GM19395 (cell line): ENCODE data around the gene TMC2.

ENCODE experiments used
- ATAC-seq: cut with Tn5 transposase; IDR thresholded peaks from one replicate; pipeline ENCODE4 v1.9.1; 2021; ENCODE audit warnings: mild to moderate bottlenecking, moderate library complexity; ENCODE audit not compliant: unreplicated experiment

Gene TMC2

GRCh38 chr20:2576317-2576727 is 39.9 kb downstream of the TMC2 start:
- ATAC-seq = no peak

DNA sequence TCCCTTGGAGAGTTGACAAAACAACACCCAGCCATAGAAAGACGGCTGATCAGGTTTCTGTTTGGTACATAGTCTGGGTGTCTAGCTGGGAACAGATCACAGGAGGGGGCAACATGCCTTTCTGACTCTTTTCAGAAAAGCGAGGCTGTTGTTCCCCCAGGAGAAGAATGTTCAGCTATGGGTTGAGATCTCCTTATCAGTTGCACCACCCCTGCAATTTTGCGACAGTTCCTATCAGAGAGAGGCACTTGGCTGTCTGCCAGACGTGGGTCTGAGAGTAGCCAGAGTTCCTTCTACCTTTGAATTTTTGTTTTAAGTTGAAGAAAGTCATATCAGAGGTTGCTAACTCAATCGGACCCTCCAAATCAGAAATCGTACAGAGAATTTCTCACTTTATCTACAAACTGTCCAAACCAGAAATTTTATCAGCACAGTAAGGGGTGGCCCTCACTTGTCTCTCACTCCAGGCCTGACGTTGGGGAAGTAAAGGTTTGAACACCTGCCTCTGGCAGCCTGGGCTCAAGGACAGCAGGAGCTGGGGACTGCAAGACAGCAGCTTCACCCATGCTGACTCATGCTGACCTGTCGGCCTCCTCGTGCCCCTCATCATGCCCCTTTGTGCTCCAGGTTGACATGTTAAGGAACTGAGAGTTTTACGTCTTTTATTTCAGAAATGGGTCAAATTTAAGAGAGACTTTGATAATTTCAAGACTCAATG is 42.3 kb downstream of the TMC2 start:
- no peak for ATAC-seq

- ATAC-seq = no peak
Measured at GRCh38 chr20:2585811-2586210, 49.4 kb downstream of the TMC2 start.

GRCh38 chr20:2593756-2594155 is 57.4 kb downstream of the TMC2 start:
- no peak for ATAC-seq

- ATAC-seq = no peak
Measured at GRCh38 chr20:2595076-2595475, 58.7 kb downstream of the TMC2 start.

- no peak for ATAC-seq
Measured at GRCh38 chr20:2596673-2597279, 60.4 kb downstream of the TMC2 start.

GRCh38 chr20:2599288-2600006 is 63.1 kb downstream of the TMC2 start:
- no peak for ATAC-seq

DNA sequence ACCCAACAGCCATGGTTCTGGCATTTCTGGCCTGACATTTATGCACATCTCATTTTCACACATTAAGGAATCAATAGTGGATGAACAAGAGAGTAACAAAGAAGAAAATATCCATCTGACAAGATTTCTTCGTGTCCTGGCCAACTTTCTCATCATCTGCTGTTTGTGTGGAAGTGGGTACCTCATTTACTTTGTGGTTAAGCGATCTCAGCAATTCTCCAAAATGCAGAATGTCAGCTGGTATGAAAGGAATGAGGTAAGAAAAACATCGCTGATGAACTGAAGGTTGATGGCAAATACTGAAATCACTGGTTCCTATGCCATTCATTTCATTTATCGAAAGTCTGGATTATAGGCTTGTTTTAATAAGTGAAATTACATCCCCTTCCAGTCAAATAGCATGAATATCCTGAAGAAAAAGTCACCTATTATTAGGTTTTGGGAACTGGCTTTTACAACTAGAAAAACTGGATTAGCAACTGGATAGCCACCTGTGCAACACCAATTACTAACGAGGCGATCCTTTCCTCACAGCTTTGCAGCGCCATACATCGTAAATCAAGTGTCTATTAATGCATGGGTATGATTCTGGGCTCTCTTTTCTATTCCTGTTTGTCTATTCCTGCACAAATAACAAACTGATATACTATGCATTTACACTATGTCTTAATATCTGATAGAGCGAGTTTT is 65.8 kb downstream of the TMC2 start:
- ATAC-seq = no peak

- no peak for ATAC-seq
Measured at GRCh38 chr20:2602746-2603145, 66.4 kb downstream of the TMC2 start.

DNA sequence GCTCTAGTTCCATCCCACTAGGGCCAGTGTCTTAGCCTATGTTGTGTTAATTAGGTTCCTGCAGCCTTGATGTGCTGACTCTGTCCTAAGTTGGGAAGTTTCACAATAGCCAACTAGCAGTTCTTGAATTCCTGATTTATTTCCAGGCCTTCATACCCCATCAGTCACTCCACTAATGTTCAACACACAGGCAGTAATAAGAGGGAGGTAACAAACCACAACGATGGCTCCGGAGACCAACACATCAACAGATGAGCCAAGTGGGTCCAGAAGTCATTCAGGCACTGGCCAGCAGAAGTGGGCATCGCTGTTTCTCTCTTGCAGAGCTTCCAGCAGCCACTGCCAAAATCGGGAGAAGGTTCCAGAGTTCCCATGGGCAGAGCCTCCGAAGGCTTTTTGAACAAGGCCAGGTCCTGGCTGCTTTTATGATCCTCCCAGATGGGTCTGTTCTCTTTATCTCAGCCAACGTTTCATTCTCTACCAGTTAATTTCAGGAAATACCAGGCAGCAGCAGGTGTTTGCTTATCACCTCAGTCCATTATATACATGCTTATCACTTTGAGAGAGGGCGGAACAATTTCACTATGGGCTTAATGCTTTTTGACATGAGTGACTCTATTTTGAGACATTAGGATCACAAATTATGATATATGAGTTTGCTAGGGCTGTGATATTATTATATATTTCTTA is 67.6 kb downstream of the TMC2 start:
- no peak for ATAC-seq

GRCh38 chr20:2604506-2604835 is 68.1 kb downstream of the TMC2 start:
- no peak for ATAC-seq

- ATAC-seq = no peak
Measured at GRCh38 chr20:2606507-2607006, 70.2 kb downstream of the TMC2 start.

DNA sequence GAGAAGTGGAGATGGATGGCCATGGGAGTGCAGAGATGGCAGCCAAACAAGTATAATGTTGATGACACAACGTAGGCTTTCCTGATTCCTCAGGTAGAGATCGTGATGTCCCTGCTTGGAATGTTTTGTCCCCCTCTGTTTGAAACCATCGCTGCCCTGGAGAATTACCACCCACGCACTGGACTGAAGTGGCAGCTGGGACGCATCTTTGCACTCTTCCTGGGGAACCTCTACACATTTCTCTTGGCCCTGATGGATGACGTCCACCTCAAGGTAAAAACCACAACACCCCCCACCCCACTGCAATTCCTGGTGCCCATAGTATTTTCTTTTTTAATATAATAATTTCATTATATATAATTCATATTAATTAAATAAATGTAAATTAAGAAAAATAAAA is 74.0 kb downstream of the TMC2 start:
- no peak for ATAC-seq

GRCh38 chr20:2610941-2611720 is 74.8 kb downstream of the TMC2 start:
- ATAC-seq = no peak

DNA sequence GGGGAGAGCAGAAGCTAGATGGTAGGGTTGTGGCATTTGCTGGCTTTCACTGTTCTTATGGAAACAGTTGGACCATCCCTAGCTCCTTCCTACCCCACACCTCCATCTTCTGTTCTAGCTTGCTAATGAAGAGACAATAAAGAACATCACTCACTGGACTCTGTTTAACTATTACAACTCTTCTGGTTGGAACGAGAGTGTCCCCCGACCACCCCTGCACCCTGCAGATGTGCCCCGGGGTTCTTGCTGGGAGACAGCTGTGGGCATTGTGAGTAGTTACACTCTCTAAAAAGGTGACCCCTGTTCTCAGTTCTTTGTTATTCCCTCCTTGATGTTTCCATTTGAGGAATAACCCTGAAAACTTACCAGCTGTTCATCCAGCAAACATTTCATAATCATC is 75.7 kb downstream of the TMC2 start:
- no peak for ATAC-seq

DNA sequence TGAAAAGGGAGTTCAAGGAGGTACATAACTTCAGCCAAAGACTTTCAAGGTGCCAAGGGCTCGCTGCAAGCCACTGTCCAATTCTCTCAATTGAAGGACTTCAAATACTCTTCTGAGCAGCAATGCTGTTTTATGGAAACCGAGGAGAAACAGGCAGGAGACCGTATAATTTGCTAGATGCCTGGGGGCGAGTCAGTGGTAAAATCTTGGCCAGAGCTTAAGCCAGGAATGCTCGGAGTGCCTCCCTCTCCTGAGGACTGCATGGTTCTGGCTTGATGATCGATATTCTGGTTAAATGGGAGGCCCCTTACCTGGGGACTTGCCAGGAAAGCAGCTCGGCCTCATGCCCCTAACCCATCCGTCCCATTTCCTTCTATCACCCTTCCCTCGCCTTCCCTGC is 80.3 kb downstream of the TMC2 start:
- ATAC-seq = no peak

DNA sequence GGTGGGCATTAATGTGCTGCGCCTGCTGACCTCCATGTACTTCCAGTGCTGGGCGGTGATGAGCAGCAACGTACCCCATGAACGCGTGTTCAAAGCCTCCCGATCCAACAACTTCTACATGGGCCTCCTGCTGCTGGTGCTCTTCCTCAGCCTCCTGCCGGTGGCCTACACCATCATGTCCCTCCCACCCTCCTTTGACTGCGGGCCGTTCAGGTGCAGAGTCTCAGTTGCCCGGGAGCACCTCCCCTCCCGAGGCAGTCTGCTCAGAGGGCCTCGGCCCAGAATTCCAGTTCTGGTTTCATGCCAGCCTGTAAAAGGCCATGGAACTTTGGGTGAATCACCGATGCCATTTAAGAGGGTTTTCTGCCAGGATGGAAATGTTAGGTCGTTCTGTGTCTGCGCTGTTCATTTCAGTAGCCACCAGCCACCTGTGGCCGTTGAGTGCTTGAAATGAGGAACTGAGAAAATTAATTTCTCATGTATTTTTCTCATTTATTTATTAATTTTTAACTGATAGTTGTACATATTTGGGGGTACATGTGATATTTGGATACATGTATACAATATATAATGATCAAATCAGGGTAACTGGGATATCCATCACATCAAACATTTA is 80.8 kb downstream of the TMC2 start:
- ATAC-seq = no peak

DNA sequence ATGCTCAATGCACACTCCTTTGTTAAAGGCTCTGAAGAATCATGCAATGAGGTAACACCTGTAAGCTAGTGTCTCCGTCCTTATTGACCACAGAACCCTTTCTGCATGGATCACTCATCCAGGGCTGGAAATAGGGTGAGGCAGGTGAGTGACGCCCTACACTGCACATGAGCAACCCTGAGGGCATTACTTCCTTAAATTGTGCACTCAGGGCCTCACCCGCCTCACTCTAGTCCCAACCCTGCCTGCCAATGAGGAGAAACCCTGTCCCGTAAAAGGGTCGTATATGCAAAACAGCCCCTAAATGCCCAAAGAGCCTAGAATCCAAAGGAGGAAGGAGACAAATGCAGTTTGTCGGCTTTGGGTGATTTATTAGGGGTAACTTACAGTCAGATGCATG is 82.4 kb downstream of the TMC2 start:
- no peak for ATAC-seq

DNA sequence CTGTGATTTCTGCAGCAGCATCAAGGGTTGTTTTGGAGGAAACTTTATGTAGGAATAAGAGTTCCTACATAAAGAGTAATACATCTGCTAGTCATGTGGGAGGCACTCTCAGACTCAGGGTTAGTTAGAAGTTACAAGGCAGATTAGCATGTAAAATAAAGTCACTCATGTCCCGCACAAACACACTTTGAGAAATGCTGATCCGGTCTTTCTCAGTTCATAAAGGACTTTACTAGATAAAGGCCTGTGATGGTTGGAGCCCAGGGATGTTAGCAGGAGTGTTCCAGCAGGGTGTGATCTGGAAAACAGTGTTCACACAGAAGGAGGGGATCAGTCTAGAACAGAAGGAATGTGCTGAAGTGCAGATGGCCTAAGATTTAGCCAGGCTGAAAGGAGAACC is 83.0 kb downstream of the TMC2 start:
- ATAC-seq = no peak
